Keratinocyte (primary cell): ENCODE results near the gene RBP5. TPM values are rescaled to one million over a fixed set of nuclear protein-coding genes. Genes with fewer than 3 reads are reported as not detected.

Source experiments
- DNase-seq: peaks from one replicate; pipeline ENCODE4 v3.0.0-alpha.2; 2011; ENCODE audit warnings: low read depth, missing footprints, low spot score
- FAIRE-seq: peaks from 2 replicates; lab custom pipeline; 2011; peaks lifted over from hg19 to GRCh38; lab: Jason Lieb, UNC
- H2AFZ ChIP-seq: 2 replicates; pipeline ENCODE4 v1.6.0; 2012; ENCODE audit warnings: low read length, control low read depth, inconsistent platforms; ENCODE audit not compliant: control insufficient read depth
- H3K27ac ChIP-seq: 2 replicates; pipeline ENCODE4 v1.5.1; 2011; ENCODE audit warnings: low read length; ENCODE audit not compliant: control insufficient read depth, insufficient read depth
- H3K27me3 ChIP-seq: 3 replicates; pipeline ENCODE4 v1.6.0; 2011; ENCODE audit warnings: low read length; ENCODE audit not compliant: control insufficient read depth, insufficient read depth; ENCODE audit errors: extremely low read depth
- H3K36me3 ChIP-seq, 2 experiments: 2 replicates in 1 of 2; 3 replicates in 1 of 2; pipeline ENCODE4 v1.5.1; 2011; ENCODE audit warnings: low read length in 2 of 2, mild to moderate bottlenecking in 1 of 2; ENCODE audit not compliant: control insufficient read depth in 2 of 2, insufficient read depth in 2 of 2; ENCODE audit errors: extremely low read depth in 1 of 2
- H3K4me1 ChIP-seq: 3 replicates; pipeline ENCODE4 v1.5.1; 2011; ENCODE audit warnings: low read length; ENCODE audit not compliant: control insufficient read depth, insufficient read depth; ENCODE audit errors: extremely low read depth
- H3K4me2 ChIP-seq: 3 replicates; pipeline ENCODE4 v1.6.0; 2011; ENCODE audit warnings: low read depth, low read length; ENCODE audit not compliant: control insufficient read depth, insufficient read depth; ENCODE audit errors: extremely low read depth
- H3K4me3 ChIP-seq, 3 experiments: fragments of 200-600 bp in 1 of 3; sonication (generic) in 1 of 3; 2 replicates in 2 of 3; 3 replicates in 1 of 3; pipeline ENCODE4 v1.5.1; 2011 to 2016; ENCODE audit warnings: low read length in 3 of 3, mild to moderate bottlenecking in 3 of 3, control low read depth in 2 of 3, inconsistent platforms in 1 of 3, low read depth in 1 of 3, mixed read lengths in 1 of 3, mixed run types in 1 of 3, moderate library complexity in 1 of 3; ENCODE audit not compliant: control insufficient read depth in 2 of 3, insufficient read depth in 2 of 3; ENCODE audit errors: extremely low read depth in 1 of 3
- H3K79me2 ChIP-seq: 2 replicates; pipeline ENCODE4 v1.6.0; 2012; ENCODE audit warnings: low read length; ENCODE audit not compliant: control insufficient read depth, insufficient read depth
- H3K9ac ChIP-seq: 3 replicates; pipeline ENCODE4 v1.6.0; 2011; ENCODE audit warnings: low read length; ENCODE audit not compliant: control insufficient read depth, insufficient read depth; ENCODE audit errors: extremely low read depth
- H3K9me1 ChIP-seq: 3 replicates; pipeline ENCODE4 v1.6.0; 2011; ENCODE audit warnings: low read length; ENCODE audit not compliant: control insufficient read depth, insufficient read depth; ENCODE audit errors: extremely low read depth
- H3K9me3 ChIP-seq: 2 replicates; pipeline ENCODE4 v1.5.1; 2012; ENCODE audit warnings: low read depth, low read length; ENCODE audit not compliant: control insufficient read depth
- H4K20me1 ChIP-seq: 3 replicates; pipeline ENCODE4 v1.6.0; 2011; ENCODE audit warnings: low read length; ENCODE audit not compliant: control insufficient read depth, insufficient read depth; ENCODE audit errors: extremely low read depth
- EZH2 ChIP-seq: IDR thresholded peaks from one replicate; pipeline ENCODE4 v1.6.1; 2012; ENCODE audit warnings: inconsistent platforms, mild to moderate bottlenecking, low read length, moderate library complexity
- dilution Hi-C: fragments of 300-500 bp; cut with MboI; formaldehyde crosslinking; loops from one replicate; pipeline ENCODE4 v1.7.0; 2020; ENCODE audit warnings: low sequenced_read_pairs; ENCODE audit not compliant: extremely low pct_ligation_motif_present
- polyA plus RNA-seq, 5 experiments: library from polyadenylated mRNA; depleted of rRNA in 3 of 5; stranded (reverse) in 3 of 5; stranded (forward) in 1 of 5; unstranded in 1 of 5; fragments of >200 nt; gene quantifications; 1 replicate in 1 of 5; 2 replicates in 3 of 5; 3 replicates in 1 of 5; pipeline versions ENCODE4 v1.2.1 to v1.2.3, GENCODE V29; 2011 to 2012; ENCODE audit warnings: missing spikeins in 2 of 5, low read depth in 1 of 5, low replicate concordance in 1 of 5
- TF ChIP-seq, protein P1 (sequence below), 3 experiments: IDR thresholded peaks in 1 of 3; conservative IDR thresholded peaks in 1 of 3; optimal IDR thresholded peaks in 1 of 3; 2 replicates in 2 of 3; 3 replicates in 1 of 3; pipeline versions ENCODE3 to v1.5.1; 2011; ENCODE audit warnings: low read length in 3 of 3, mild to moderate bottlenecking in 3 of 3, moderate library complexity in 2 of 3, control low read depth in 1 of 3, inconsistent platforms in 1 of 3; ENCODE audit not compliant: insufficient read depth in 2 of 3; ENCODE audit errors: extremely low read depth in 1 of 3

RBP5 gene
- polyA plus RNA-seq, 1 donor (not counting 4 experiments of a cell fraction or from before 2014, with no cell fraction given) = not detected

DNA sequence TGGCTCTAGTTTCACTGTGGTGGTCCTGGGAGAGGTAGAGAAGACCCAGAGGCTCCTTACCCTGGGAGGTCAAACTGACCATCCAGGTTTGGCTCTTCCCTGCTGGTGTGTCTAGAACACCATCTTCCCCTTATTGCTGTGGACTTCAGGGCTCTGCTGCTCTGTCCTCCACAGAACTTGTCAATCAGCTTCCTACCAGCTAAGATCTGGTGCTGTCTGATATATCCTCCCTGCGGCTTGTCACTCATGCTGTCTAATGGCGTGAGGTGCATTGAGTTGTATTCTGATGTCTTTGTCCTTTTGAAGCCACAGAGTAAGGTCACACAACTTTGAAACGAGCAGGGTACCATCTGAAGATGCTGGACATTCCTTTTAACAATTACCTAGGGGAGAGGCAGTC, 12.5 kb downstream of the RBP5 start:
- dilution Hi-C loops = no loop called here
- no peak for FAIRE-seq
- Histone ChIP-seq H3K4me1 (no peaks in the 10 kb centered on the region), H3K4me3 (no peak overlapping the region), H3K27ac (no peak overlapping the region), H3K9me1 (no peaks in the 10 kb centered on the region), H2AFZ (no peak overlapping the region), H3K27me3 (no peaks in the 10 kb centered on the region), H4K20me1 (no peaks in the 10 kb centered on the region), H3K9ac (no peak overlapping the region), H3K79me2 (no peaks in the 10 kb centered on the region), H3K4me2 (no peak overlapping the region), H3K36me3 (peaks cover 25 to 29% of the 10 kb centered on the region in 2 experiments), H3K9me3 (no peaks in the 10 kb centered on the region)
- TF ChIP-seq, protein P1, sequence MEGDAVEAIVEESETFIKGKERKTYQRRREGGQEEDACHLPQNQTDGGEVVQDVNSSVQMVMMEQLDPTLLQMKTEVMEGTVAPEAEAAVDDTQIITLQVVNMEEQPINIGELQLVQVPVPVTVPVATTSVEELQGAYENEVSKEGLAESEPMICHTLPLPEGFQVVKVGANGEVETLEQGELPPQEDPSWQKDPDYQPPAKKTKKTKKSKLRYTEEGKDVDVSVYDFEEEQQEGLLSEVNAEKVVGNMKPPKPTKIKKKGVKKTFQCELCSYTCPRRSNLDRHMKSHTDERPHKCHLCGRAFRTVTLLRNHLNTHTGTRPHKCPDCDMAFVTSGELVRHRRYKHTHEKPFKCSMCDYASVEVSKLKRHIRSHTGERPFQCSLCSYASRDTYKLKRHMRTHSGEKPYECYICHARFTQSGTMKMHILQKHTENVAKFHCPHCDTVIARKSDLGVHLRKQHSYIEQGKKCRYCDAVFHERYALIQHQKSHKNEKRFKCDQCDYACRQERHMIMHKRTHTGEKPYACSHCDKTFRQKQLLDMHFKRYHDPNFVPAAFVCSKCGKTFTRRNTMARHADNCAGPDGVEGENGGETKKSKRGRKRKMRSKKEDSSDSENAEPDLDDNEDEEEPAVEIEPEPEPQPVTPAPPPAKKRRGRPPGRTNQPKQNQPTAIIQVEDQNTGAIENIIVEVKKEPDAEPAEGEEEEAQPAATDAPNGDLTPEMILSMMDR (optimal IDR thresholded peaks at IDR 0.05 in 1 of 3, IDR thresholded peaks at IDR 0.05 in 1 of 3, conservative IDR thresholded peaks at IDR 0.05 in 1 of 3; ENCODE audit: extremely low read depth in 1 of 3, insufficient read depth in 2 of 3, low read length in 3 of 3) = no peak
- no peak for TF ChIP-seq EZH2
- no peak for DNase-seq

DNA sequence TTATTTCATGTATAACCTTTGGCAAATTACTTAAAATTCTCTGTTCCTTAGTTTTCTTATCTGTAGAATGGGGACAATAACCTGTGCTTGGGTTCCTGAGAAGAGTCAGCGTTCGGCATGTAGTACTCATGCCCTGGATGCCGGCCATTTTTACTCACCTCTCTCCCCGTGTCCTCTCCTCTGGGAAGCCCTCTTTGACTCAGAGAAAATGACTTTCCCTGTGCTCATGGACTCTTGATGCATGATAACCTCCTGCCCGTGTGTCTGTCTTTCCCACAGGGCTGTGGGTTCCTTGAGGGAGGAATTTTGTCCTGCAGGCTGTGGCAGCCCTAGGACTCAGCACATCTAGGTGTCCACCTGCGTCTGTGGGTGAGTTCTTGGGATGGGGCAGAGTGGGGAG, 13.8 kb downstream of the RBP5 start:
- Histone ChIP-seq H3K36me3 (peaks cover 27 to 29% of the 10 kb centered on the region in 2 experiments), H3K9ac (no peak overlapping the region), H4K20me1 (no peaks in the 10 kb centered on the region), H3K4me3 (no peak overlapping the region), H3K4me1 (no peaks in the 10 kb centered on the region), H3K27me3 (no peaks in the 10 kb centered on the region), H3K9me3 (no peaks in the 10 kb centered on the region), H3K9me1 (no peaks in the 10 kb centered on the region), H3K27ac (no peak overlapping the region), H3K79me2 (peaks cover 10% of the 10 kb centered on the region), H2AFZ (no peak overlapping the region), H3K4me2 (no peak overlapping the region)
- no peak for TF ChIP-seq EZH2
- TF ChIP-seq, protein P1 (optimal IDR thresholded peaks at IDR 0.05 in 1 of 3, IDR thresholded peaks at IDR 0.05 in 1 of 3, conservative IDR thresholded peaks at IDR 0.05 in 1 of 3; ENCODE audit: extremely low read depth in 1 of 3, insufficient read depth in 2 of 3, low read length in 3 of 3) = no peak
- dilution Hi-C loops = no loop called here
- no peak for FAIRE-seq
- DNase-seq = no peak
